HEK293 (cell line): Measurements from ENCODE around the gene TBK1.

Experiments
- ZNF707 ChIP-seq: fragments of 450-650 bp; formaldehyde crosslinking; IDR thresholded peaks from 2 replicates; pipeline ENCODE4 v1.5.1; 2016; ENCODE audit warnings: missing biosample characterization, missing genetic modification characterization
- ZNF747 ChIP-seq: fragments of 450-650 bp; formaldehyde crosslinking; IDR thresholded peaks from 2 replicates; pipeline ENCODE4 v1.5.1; 2016; ENCODE audit warnings: missing biosample characterization, missing genetic modification characterization

DNA sequence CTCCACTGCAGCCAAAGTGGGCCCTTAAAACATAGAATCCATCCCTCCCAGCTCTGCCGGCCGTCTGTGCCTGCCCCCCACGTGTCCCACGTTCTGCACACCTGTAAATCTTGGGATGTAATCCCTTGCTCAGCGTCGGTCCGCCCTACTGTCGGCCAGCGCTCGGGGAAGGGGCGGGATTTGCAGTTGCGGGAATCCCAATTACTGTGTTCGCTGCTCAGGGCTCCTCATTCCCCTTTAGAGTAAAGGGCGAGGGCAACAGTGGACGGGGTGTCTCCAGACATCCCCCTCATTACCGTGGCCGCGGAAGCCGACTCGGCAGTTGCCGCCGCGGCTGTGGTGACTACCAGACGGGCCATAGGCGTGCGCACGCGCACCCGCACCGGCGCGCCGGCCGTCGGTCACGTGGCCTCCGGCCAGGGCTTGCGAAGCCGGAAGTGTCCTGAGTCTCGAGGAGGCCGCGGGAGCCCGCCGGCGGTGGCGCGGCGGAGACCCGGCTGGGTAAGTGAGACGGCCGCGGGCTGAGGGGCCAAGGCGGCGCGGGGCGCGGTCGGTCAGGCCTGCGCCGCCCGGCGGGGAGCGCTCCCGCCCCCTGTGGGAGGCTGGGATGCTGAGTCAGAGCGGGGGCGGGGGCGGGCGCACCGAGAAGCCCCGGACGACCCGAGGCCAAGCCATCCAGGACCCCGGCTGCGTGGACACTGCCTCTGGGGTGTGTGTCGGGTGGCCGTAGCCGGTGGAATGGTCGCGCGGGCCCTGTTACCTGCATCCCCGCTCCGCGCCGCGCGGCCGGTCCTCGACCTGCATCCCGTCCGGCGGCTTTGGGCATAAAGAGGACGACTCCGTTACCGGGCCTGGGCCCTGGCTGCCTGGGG is at the start of gene TBK1:
- TF ChIP-seq ZNF747 (tag by site-specific recombination) (no peak), ZNF707 (no peak)
